GM21619 (cell line): Measurements from ENCODE around the gene CR1.
A peak's percentile ranks its signal among the peaks of the same experiment; 100 is the strongest.
"Not testable (repeated sequence)": the region's sequence is repeated elsewhere in the genome, so short reads cannot be mapped to it uniquely, and the experiment has no call there.

Experiments used
- ATAC-seq: cut with Tn5 transposase; IDR thresholded peaks from one replicate; pipeline ENCODE4 v1.9.1; 2021; ENCODE audit not compliant: unreplicated experiment

CR1 gene

DNA sequence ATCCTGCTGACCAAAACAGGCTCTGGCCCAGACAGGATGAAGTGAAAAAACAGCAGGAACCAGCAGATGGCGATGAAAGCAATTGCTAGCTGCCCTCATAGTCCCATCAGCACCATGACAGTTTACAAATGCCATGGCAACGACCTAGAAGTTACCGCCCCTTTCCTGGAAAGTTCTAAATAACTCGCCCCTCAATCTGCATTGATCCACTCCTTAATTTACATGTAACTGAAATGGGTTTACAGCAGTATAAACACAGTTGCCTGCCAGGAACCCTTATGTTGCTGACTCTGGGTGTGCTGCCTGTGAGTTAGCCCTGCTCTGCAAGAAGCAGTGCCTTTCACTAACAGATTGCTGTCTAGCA is 83.5 kb downstream of the CR1 start:
- peak; percentile 93 for ATAC-seq

DNA sequence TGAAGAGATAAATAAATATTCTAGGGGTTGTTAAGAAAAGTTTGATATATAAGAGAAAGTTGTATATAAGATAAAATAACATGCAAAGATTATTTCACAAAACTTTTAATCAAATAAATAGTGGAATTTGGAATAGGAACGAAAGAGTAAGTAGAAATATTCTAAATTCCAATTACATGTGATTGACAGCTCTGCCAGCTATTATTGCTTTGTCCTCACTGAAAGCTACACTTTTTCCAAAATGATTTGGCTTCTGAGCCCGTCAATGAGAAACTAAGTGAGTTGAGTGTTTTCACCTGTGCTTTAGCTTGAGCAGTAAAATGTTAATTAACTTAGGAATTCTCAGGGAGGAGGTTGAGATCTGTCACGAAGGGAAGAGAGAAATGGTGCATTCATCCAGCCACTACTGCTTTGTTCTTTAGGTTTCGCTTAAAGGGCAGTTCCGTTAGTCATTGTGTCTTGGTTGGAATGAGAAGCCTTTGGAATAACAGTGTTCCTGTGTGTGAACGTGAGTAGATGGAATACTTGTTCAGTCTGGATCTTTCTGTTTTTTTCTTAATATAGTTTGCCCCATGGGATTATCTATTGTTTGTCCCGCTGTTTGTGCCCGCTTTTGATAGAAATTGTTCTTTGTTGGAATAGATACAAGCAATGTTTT is 85.7 kb downstream of the CR1 start:
- ATAC-seq = no peak

DNA sequence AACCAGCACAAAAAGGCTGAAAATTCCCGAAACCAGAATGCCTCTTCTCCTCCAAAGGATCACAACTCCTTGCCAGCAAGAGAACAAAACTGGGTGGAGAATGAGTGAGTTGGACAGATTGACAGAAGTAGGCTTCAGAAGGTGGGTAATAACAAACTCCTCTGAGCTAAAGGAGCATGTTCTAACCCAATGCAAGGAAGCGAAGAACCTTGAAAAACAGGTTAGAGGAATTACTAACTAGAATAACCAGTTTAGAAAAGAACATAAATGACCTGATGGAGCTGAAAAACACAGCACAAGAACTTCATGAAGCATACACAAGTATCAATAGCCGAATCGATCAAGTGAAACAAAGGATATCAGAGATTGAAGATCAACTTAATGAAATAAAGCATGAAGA is 93.5 kb downstream of the CR1 start:
- not testable (repeated sequence) for ATAC-seq

DNA sequence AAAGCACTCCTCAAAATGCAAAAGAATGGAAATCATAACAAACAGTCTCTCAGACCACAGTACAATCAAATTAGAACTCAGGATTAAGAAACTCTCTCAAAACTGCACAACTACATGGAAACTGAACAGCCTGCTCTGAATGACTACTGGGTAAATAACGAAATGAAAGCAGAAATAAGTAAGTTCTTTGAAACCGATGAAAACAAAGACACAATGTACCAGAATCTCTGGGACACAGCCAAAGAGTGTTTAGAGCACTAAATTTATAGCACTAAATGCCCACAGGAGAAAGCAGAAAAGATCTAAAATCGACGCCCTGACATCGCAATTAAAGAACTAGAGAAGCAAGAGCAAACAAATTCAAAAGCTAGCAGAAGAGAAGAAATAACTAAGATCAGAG is 95.2 kb downstream of the CR1 start:
- not testable (repeated sequence) for ATAC-seq

DNA sequence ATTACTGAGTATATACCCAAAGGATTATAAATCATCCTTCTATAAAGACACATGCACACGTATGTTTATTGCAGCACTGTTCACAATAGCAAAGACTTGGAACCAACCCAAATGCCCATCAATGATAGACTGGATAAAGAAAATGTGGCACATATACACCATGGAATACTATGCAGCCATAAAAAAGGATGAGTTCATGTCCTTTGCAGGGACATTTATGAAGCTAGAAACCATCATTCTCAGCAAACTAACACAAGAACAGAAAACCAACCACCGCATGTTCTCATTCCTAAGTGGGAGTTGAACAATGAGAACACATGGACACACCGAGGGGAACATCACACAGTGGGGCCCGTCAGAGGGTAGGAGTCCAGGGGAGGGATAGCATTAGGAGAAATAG is 98.1 kb downstream of the CR1 start:
- ATAC-seq = not testable (repeated sequence)

DNA sequence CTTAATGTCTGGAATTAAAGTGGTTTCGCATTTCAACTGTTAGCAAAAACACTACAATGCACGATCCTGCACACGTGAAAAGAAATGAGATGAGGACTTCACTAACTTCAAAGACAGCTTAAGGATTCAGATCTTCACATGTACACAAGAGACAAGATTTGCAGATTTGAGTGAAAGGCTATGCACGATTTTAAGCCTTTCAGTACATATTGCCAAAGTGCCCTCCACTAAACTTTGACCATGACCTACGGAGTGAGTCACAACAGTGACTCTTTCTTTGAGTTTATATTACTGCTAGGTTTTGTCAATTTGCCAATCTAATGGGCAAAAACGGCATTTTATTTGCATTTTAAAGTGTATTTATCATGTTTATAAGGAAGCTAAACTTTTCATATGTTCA is 107.8 kb downstream of the CR1 start:
- no peak for ATAC-seq

DNA sequence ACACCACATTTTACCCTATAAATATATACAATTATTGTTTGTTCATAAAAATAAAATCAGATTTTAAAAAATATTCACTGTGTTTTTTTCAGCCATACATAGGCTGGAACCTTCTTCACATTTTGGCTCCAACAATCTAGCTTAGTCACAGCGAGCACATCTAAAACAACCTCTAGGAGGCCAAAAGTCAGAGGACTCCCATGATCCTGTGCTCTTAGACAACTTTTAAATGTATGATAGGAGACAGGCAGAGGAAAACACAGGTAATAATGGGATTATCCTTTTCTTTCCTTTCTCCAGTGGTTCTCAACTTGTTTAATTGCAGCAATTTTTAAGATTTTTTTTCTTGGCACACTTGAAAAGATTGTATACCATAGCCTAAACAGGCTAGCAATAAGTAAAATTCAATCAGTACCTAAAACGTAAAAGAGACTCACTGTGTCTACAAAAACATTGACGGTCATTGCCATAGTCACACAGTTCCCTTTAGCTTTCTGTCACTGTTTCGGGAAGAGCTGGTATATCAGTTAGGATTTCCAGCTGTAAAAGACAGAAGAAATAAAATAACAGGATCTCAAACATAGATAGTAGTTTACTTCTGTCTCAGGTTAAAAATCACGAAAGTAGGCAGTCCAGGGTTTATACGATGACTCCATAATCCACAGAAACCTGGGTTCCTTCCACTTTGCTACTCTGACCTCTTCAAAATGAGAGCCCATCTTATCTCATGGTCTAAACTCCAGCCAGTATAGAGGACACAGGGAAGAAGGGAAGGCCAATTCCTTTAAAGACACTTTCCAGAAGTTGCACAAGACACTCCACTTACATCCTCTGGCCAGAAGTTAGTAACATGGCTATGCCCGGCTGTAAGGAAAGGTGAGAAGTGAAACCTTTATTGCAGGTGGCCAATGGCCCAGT is 109.7 kb downstream of the CR1 start:
- ATAC-seq = no peak

DNA sequence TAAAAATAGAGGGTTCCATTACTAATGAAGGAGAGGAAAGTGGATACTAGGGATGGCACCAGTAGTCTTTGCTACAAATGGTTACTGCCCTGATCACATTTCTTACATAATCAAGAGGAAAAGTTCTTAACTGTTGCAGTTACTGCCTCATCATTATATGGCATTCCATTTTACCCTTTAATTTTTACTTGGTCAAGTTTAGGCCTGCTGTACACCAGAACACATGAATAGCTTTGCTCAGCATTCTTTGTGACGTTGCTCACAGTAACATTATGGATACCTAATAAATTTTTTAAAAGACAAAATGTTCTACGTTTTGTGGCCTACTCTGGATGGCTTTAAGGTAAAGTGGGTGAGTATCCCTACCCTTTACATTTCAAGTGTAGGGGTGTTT is 110.4 kb downstream of the CR1 start:
- ATAC-seq = no peak

DNA sequence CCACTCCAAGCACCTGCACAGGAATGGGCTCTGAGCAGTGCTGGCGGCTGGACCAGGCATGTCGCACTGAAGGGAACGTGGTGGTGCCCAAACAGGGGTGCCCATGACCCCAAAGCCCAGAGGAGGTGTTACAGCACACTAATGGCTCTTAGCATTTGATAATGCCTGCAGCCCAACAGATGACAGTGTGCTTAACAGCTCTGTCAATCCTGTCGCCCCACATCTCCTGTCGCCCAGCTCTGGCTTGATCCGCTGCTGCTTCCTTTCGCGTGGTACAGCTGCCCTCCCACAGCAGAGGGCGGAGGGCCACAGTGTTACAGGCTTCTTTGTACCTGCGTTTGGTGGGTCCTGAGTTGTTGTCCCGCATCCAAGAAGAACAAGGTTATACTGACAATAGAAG is 116.8 kb downstream of the CR1 start:
- ATAC-seq = no peak

DNA sequence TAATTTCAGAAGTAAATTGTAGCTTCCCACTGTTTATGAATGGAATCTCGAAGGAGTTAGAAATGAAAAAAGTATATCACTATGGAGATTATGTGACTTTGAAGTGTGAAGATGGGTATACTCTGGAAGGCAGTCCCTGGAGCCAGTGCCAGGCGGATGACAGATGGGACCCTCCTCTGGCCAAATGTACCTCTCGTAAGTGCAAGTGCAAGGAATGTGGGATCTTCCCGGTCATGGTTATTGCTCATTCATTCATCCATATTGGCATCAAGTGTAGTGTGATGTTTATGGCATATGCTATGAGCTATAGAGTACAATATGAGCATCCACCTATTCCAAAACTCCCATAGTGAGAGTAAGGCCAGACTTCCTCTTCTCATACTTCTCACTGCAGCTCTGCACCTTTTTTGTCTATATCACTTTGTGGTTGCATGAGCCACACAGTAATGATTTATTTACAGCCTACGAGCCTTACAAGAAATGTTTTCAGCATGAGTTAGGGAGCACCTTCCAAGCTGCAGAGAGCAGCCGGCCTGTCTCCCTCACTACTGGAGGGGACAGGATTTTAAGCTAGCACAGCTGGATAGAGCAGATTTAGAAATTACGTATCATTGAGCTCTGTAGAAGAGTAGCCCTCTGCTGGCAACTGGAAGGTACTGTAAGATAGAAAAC is 124.0 kb downstream of the CR1 start:
- peak; percentile 93 for ATAC-seq

DNA sequence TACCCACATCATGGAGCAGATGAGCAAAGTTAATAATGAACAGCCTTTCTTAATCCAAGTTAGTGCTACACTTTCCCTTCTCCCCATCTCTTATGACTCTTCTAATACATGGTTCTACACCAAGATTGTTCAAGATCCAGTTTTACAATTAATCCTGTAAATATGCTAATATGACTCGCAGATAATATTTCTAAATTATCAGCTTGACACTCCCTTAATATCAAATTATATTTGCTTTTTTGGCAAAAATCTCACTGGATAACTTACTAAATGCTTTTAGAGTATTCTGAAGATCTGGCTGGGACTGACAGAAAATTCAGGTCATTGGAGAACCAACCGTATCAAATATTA is 124.6 kb downstream of the CR1 start:
- no peak for ATAC-seq

DNA sequence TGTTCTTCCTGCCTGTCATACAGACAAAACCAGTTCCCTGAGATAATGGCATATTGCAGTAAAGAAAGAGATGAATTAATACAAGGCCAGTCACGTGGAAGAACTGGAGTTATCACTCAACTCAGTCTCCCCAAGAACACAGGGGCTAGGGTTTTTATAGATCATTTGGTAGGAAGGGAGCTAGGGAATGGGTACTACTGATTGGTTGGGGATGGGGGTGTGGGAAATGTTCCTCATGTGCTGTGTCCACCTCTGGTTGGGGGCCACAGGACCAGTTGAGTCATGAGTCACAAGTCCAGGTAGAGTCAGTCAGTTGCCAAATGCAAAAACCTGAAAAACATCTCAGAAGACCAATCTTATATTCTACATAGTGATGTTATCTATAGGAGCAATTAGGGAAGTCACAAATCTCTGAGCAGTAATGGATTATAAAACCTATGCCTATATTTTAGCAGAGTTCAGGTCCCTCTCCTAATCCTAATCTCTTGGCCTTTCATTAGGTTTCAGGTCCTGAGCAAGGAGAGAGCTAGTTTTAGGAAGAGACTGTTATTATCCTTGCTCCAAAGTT is 129.6 kb downstream of the CR1 start:
- ATAC-seq = not testable (repeated sequence)

DNA sequence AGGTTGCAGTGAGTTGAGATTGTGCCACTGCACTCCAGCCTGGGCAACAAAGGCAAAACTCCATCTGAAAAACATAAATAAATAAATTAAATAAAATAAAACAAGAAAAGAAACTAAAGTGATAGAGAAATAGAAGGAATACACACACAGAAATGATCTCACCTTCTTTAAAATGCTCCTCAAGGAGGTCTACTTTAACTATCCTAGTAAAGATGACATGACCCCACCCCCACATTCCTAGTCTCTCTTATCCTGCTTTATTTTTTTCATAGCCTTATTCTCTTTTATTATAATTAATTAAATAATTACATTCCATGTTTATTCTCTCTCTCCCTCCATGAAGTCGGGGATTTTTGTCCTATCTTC is 131.0 kb downstream of the CR1 start:
- no peak for ATAC-seq

DNA sequence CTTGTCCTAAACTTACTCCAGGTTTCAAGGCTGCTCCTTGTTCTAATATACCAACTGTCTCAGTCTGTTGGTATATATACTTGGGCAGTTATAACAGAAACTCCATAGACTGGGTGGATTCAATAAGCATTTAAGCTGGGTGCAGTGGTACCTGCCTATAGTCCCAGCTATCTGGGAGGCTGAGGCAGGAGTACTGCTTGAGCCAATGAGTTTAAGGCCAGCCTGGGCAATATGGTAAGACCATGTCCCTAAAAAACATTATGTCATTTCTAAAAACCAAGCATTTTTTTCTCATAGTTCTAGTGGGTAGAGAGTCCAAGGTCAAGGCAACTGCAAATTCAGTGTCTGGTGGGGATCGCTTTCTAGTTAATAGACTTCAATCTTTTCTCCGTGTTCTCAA is 131.5 kb downstream of the CR1 start:
- no peak for ATAC-seq

DNA sequence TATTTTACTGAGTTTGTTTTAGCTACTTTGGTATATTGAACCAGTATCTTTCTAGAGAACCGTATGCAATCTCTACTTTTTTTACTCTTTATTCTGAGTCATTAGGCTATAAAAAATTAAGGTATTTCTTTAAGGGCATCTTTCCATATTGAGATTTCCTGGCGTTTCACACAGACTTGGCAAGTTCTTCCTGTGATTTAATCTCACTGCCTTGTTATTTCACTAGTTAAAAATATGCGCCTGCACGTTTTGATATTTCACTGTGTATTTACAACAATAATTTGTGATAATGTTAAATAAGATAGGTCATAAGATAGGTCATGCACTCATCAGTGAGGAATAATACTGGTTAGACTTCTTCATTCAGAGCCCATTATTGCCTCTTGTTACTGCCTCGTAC is 132.8 kb downstream of the CR1 start:
- ATAC-seq = no peak

DNA sequence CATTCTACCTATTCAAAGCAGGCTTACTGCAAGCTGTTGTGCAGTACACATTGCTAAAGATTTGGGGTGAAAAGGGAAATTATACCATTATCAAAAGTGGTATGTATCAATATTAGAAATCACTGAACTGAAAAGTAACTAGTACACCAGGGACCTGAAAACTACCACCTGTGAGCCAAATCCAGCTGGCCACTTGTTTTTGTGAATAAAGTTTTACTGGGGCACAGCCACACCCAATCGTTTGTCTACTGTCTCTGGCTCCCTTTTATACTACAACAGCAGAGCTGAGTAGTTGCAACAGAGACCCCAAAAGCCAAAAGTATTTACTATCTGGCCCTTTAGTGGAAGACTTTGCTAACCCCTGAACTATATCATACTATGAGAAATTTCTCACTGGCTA is 135.2 kb downstream of the CR1 start:
- ATAC-seq = no peak

DNA sequence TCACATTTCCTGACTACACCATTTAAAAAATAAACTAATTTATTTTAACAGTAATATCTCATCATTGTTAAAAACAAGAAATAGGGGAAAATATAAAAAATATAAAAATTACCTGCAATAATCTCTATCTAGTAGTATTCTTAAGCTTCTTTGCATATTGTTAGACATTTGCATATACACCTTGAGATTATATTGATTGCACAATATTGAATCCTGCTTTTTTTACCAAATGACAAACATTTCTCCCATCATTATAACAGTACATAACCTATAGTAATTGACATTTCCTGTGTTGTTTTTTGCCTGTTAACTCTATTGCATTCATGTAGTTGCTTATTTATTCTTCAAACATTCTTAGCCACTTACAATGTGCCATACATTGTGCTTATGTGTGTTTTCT is 137.3 kb downstream of the CR1 start:
- ATAC-seq = no peak

DNA sequence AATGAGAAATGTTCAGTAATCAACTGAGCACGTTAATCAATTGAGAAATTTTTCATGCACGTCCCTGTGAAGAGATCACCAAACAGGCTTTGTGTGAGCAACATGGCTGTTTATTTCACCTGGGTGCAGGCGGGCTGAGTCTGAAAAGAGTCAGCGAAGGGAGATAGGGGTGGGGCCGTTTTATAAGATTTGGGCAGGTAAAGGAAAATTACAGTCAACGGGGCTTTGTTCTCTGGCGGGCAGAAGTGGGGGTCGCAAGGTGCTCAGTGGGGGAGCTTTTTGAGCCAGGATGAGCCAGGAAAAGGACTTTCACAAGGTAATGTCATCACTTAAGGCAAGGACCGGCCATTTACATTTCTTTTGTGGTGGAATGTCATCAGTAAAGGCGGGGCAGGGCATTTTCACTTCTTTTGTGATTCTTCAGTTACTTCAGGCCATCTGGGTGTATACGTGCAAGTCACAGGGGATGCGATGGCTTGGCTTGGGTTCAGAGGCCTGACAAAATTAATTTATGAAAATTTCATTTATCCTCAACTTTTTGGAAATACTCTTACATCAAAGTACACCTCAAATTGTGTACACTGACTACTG is 137.8 kb downstream of the CR1 start:
- not testable (repeated sequence) for ATAC-seq

DNA sequence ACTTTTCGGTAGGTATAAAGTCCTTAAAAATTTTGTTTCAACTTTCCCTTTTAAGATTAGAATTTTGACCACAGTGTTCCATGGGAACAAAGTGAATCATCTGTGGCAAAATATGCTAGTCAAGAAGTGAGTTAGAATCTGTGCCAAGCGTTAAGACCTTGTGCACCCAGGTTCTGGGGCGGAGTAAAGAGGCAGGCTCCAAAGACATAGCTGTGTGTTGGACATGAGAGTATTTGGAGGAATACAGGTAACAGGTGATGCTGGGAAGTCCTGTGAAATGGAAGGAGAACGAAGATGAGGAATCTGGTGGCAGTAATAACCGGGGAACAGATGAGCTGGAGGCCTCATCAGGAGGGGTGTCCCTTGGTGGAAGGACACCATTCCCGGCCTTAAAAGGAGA is 138.3 kb downstream of the CR1 start:
- not testable (repeated sequence) for ATAC-seq

DNA sequence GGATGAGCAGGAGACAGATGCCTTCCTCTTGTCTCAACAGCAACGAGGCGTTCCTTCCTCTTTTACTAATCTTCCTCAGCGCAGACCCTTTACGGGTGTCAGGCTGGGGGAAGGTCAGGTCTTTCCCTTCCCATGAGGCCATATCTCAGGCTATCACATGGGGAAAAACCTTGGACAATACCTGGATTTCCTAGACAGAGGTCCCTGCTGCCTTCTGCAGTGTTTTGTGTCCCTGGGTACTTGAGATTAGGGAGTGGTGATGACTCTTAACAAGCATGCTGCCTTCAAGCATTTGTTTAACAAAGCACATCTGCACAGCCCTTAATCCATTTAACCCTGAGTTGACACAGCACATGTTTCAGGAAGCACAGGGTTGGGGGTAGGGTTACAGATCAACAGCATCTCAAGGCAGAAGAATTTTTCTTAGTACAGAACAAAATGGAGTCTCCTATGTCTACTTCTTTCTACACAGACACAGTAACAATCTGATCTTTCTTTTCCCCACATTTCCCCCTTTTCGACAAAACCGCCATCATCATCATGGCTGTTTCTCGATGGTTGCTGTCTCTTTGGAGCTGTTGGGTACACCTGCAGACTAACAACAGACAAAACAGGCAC is 139.7 kb downstream of the CR1 start:
- not testable (repeated sequence) for ATAC-seq
